ENCODE results near the gene FAM131B.

Gene FAM131B

GRCh38 chr7:143320620-143321019, 41.9 kb downstream of the FAM131B start:
- no peak overlapping the region for H3K4me3 ChIP-seq (ENCODE audit: low read length)
- TF ChIP-seq ZNF274 (IDR thresholded peaks at IDR 0.05; ENCODE audit: low read depth, low read length), result no peak

- no peak for TF ChIP-seq ZNF274 (IDR thresholded peaks at IDR 0.05; ENCODE audit: low read depth, low read length)
These were observed 43.9 kb downstream of the FAM131B start for GRCh38 chr7:143318661-143319060.

GRCh38 chr7:143316492-143316891, 46.0 kb downstream of the FAM131B start:
- no peak overlapping the region for H3K4me3 ChIP-seq (ENCODE audit: low read length)
- TF ChIP-seq ZNF274 (IDR thresholded peaks at IDR 0.05; ENCODE audit: low read depth, low read length), result no peak

More at GRCh38 chr7:143318661-143319060, 43.9 kb downstream of the FAM131B start:
- H3K4me3 ChIP-seq (ENCODE audit: low read length), result no peak overlapping the region

- TF ChIP-seq ZNF274 (IDR thresholded peaks at IDR 0.05; ENCODE audit: low read depth, low read length), result no peak
- no peak within 1 kb of the TSS for H3K4me3 ChIP-seq (ENCODE audit: low read length)
These were observed 46.7 kb downstream of the FAM131B start, which contains the start of gene CLCN1 for GRCh38 chr7:143315776-143316175. Gene CLCN1, plus strand, starts transcription at chr7:143316111. Its CDS starts 102 bp downstream, at chr7:143316213.

GRCh38 chr7:143314127-143314526, 48.4 kb downstream of the FAM131B start:
- no peak for TF ChIP-seq ZNF274 (IDR thresholded peaks at IDR 0.05; ENCODE audit: low read depth, low read length)
- H3K4me3 ChIP-seq (ENCODE audit: low read length), result no peak overlapping the region

GRCh38 chr7:143308632-143309031, 53.9 kb downstream of the FAM131B start:
- no peak overlapping the region for H3K4me3 ChIP-seq (ENCODE audit: low read length)
- no peak for TF ChIP-seq ZNF274 (IDR thresholded peaks at IDR 0.05; ENCODE audit: low read depth, low read length)

- no peak overlapping the region for H3K4me3 ChIP-seq (ENCODE audit: low read length)
- TF ChIP-seq ZNF274 (IDR thresholded peaks at IDR 0.05; ENCODE audit: low read depth, low read length), result no peak
These were observed 57.0 kb downstream of the FAM131B start for GRCh38 chr7:143305423-143306070.

- no peak for TF ChIP-seq ZNF274 (IDR thresholded peaks at IDR 0.05; ENCODE audit: low read depth, low read length)
- no peak overlapping the region for H3K4me3 ChIP-seq (ENCODE audit: low read length)
These were observed 57.6 kb downstream of the FAM131B start for GRCh38 chr7:143304938-143305337.

GRCh38 chr7:143303733-143304132, 58.8 kb downstream of the FAM131B start:
- no peak for TF ChIP-seq ZNF274 (IDR thresholded peaks at IDR 0.05; ENCODE audit: low read depth, low read length)
- H3K4me3 ChIP-seq (ENCODE audit: low read length), result no peak overlapping the region

All from GM08714 (cell line).